Measurements from ENCODE around the gene RAB40A.
A peak's percentile ranks its signal among the peaks of the same experiment; 100 is the strongest.

The RAB40A gene

DNA sequence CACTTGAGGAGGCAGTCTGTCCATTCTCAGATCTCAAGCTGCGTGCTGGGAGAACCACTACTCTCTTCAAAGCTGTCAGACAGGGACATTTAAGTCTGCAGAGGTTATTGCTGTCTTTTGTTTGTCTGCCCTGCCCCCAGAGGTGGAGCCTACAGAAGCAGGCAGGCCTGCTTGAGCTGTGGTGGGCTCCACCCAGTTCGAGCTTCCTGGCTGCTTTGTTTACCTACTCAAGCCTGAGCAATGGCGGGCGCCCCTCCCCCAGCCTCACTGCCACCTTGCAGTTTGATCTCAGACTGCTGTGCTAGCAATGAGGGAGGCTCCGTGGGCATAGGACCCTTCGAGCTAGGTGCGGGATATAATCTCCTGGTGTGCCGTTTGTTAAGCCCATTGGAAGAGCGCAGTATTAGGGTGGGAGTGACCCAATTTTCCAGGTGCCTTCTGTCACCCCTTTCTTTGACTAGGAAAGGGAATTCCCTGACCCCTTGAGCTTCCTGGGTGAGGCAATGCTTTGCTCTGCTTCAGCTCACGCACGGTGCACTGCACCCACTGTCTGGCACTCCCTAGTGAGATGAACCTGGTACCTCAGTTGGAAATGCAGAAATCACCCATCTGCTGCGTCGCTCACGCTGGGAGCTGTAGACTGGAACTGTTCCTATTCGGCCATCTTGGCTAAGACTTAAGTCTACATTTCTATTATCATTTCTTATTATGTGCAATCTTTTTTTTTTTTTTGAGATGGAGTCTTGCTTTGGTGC, 59.1 kb downstream of the RAB40A start:
- DNase-seq: peak; percentile 20 to 44

DNA sequence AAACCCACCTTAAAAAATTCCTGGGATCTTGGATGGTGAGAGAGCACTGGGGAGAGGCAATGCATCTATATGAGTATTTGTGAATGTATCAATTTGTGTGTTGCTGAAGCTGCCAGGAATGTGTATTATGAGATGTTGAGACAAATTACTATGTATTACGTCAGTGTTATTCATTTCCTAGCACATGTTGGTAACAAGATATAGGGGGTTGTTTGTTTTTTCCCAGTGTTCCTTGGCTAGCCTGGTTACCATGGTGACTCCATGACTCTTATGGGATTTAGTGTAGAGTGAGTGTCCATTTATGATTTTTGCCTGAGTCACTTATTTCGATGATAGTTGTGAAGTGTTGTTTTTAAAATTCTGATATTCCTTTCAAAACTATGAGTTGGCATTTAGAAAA, 65.6 kb downstream of the RAB40A start:
- no peak for DNase-seq
